GM21423 (cell line): ENCODE results near the gene GLIPR1.
"Not testable (repeated sequence)": the region's sequence is repeated elsewhere in the genome, so short reads cannot be mapped to it uniquely, and the experiment has no call there.

Source experiments
- ATAC-seq: cut with Tn5 transposase; IDR thresholded peaks from one replicate; pipeline ENCODE4 v1.9.1; 2021; ENCODE audit warnings: mild to moderate bottlenecking, moderate library complexity; ENCODE audit not compliant: unreplicated experiment

GLIPR1 gene

GRCh38 chr12:75480469-75480949 is at the start of gene GLIPR1:
Gene GLIPR1 (plus strand): TSS chr12:75480755. CDS start chr12:75480881, 126 bp downstream.
- peak; percentile 86 for ATAC-seq

DNA sequence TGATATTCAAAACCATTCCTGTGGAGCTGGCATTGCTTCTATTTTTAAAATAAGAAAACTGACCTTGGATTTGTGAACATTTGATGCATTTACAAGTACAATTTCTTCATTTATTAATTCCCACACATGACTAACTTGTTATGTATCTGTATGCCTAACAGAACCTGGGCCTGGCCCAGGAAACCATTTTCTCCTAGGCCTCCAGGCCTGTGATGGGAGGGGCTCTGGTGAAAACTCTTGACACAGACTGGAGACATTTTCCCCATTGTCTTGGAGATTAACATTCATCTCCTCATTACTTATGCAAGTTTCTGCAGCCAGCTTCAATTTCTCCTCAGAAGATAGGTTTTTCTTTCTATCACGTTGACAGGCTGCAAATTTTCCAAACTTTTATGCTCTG is 47.6 kb upstream of the GLIPR1 start:
- no peak for ATAC-seq

- no peak for ATAC-seq
These were observed 43.0 kb upstream of the GLIPR1 start for GRCh38 chr12:75437564-75437963.

- ATAC-seq = no peak
These were observed 42.3 kb upstream of the GLIPR1 start for GRCh38 chr12:75438059-75438754.

DNA sequence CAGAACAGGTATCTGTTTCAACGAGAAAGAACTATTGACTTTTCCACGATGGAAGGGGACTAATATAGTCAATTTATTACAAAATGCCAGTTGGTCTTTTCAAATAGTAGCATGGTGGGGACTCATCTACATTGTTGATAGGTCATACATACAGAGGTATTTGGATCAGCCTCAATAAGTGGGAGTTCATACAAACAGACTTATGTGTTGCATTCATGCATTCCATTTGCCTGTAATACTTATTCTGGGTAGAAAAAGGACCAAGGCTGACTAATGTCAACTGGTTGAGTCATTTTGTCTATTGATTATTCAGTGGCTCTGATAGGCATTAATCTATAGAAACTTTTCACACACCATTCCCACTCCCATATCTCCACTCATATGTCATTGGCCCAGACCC is 41.5 kb upstream of the GLIPR1 start:
- ATAC-seq = no peak

- no peak for ATAC-seq
These were observed 40.6 kb upstream of the GLIPR1 start for GRCh38 chr12:75439930-75440329.

DNA sequence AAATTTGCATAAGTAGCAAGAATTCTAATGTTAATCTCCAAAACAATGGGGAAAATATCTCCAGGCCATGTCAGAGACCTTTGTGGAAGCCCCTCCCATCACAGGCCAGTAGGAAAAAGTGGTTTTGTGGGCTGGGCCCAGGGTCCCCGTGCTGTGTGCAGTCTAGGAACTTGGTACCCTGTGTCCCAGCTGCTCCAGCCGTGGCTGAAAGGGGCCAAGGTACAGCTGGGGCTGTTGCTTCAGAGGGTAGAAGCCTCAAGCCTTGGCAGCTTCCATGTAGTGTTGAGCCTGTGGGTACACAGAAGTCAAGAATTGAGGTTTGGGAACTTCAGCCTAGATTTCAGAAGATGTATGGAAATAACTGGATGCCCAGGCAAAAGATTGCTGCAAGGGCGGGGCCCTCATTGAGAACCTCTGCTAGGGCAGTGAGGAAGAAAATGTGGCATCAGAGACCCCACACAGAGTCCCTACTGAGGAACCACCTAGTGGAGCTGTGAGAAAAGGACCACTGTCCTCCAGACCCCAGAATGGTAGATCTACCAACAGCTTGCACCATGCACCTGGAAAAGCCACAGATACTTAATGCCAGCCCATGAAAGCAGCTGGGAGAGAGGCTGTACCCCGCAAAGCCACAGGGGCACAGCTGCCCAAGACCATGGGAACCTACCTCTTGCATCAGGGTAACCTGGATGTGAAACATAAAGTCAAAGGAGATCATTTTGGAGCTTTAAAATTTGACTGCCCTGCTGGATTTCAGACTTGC is 38.7 kb upstream of the GLIPR1 start:
- ATAC-seq = not testable (repeated sequence)

DNA sequence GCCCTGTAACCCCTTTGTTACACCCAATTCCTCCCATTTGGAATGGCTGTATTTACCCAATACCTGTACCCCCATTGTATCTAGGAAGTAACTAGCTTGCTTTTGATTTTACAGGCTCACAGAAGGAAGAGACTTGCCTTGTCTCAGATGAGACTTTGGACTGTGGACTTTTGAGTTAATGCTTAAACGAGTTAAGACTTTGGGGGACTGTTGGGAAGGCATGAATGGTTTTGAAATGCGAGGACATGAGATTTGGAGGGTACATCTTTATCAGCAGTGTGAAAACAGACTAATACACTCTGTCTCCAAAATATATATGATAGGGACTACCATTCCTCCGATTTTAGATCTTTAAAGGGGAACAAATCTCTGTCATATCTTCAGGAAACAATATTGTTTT is 38.1 kb upstream of the GLIPR1 start:
- ATAC-seq = not testable (repeated sequence)

DNA sequence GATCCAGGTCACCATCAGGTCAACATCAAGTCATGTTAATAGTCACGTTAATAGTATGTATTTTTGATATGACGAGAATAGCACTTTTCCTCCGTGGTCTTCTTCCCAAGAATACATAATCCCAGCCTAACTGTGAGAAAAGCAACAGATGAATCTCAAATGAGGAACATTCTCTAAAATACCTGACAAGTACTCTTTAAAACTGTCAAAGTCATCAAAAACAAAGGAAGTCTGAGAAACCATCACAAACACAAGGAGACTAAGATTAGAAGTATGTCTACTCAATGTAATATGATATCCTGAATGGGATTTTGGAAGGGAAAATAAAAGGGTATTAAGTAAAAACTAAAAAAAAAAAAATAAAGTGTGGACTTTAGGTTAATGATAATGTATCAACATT is 36.8 kb upstream of the GLIPR1 start:
- no peak for ATAC-seq

GRCh38 chr12:75444429-75445136 is 36.0 kb upstream of the GLIPR1 start:
- no peak for ATAC-seq

GRCh38 chr12:75445137-75445507 is 35.4 kb upstream of the GLIPR1 start:
- ATAC-seq = not testable (repeated sequence)

DNA sequence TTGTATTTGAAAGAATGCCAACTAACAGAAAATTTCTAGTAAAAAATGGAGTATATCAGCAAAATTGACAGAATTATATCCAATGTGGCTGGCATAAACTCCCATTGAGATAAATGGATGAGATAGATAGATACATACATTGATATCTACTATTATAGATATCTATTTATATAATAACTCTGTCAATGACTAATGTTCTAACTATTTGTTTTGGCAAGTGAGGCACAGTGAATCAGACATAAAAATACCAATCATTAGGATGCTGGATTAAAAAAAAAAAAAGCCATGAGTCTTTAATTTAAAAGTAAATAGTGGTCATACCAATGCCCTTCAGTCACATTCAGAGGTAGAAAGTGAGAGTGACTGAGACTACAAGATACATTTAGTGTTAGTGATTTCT is 33.7 kb upstream of the GLIPR1 start:
- no peak for ATAC-seq

GRCh38 chr12:75447691-75448393 is 32.7 kb upstream of the GLIPR1 start:
- no peak for ATAC-seq

- ATAC-seq = no peak
These were observed 27.8 kb upstream of the GLIPR1 start for GRCh38 chr12:75452675-75453330.

- ATAC-seq = no peak
These were observed 24.7 kb upstream of the GLIPR1 start for GRCh38 chr12:75455839-75456238.

DNA sequence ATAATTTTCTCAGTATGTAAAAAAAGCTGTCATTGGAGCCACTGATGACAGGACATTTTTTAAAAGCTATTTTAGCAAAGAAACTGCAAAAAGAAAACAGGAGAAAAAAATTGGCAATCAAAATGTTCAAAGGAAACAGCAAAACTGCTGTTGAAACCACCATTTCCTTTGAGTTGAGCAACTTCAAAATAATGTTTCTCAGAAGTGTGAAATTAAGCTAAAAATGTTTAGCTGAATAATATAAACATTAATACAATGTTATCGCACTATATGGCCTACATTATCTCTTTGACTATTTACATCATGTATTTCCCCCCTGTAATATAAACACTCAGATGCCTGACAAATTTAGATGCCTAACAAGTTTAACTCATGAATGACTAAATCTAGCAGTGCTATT is 23.4 kb upstream of the GLIPR1 start:
- no peak for ATAC-seq

GRCh38 chr12:75457866-75458265 is 22.7 kb upstream of the GLIPR1 start:
- not testable (repeated sequence) for ATAC-seq

DNA sequence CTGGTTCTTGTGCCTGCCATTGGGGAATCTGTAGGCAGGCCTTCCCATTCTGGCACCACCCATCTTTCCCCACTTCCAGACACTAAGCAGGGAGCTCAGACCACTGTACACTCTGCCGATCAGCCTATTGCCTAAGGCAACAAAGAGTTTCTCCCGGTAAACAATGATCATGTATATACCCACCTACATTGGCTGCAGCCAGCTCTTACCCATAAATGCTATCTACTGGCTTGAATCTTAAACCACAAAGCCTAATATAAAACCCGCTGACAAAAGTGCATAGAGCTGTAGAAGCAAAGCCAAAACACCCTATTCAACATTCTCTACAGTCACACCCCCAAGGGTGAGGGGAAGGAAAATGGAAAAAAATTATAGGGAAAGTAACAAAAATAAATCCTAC is 20.8 kb upstream of the GLIPR1 start:
- ATAC-seq = no peak

DNA sequence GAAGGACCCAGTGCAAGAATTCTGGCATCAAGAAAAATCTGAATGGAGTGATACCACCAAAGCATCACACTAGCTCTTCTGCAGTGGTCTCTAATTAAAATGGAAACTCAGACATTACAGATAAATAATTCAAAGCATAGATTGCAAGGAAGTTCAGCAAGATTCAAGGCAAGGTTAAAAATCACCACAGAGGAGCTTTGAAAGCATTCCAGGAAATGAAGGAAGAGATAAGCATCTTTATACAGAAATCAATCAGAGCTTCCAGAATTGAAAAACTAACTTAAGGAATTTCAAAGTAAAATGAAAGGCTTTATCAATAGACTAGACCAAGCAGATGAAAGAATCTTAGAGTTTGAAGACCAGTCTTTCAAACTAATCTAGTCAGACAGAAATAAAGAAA is 20.4 kb upstream of the GLIPR1 start:
- ATAC-seq = no peak
